Fibroblast of villous mesenchyme (primary cell): ENCODE measurements around the gene PPP2R3A. TPM values are rescaled to one million over a fixed set of nuclear protein-coding genes. Genes with fewer than 3 reads are reported as not detected.

Experiments used
- DNase-seq: peaks from one replicate; pipeline ENCODE4 v3.0.0-alpha.2; 2010; ENCODE audit warnings: low read depth
- H3K4me3 ChIP-seq: 2 replicates; pipeline ENCODE4 v1.5.1; 2011; ENCODE audit warnings: low read depth, mild to moderate bottlenecking, low read length
- CTCF ChIP-seq: IDR thresholded peaks from 2 replicates; pipeline ENCODE4 v1.5.1; 2012; ENCODE audit warnings: low read depth, mild to moderate bottlenecking, low read length; ENCODE audit not compliant: insufficient read depth
- total RNA-seq: library from RNA; depleted of rRNA; stranded (reverse); fragments of >200 nt; gene quantifications from 2 replicates; pipeline ENCODE4 v1.2.3, GENCODE V29; 2012

PPP2R3A gene
- total RNA-seq, 1 donor, result 25.9 TPM

GRCh38 chr3:136044980-136045745 is 79.6 kb downstream of the PPP2R3A start:
- TF ChIP-seq CTCF, result no peak
- no peak overlapping the region for H3K4me3 ChIP-seq
- DNase-seq, result no peak

GRCh38 chr3:136048068-136048467 is 82.5 kb downstream of the PPP2R3A start:
- TF ChIP-seq CTCF, result no peak
- no peak for DNase-seq
- no peak overlapping the region for H3K4me3 ChIP-seq

GRCh38 chr3:136050250-136050649 is 84.7 kb downstream of the PPP2R3A start:
- no peak for TF ChIP-seq CTCF
- no peak overlapping the region for H3K4me3 ChIP-seq
- no peak for DNase-seq

- TF ChIP-seq CTCF, result no peak
- DNase-seq, result peak; percentile 30
- no peak overlapping the region for H3K4me3 ChIP-seq
Measured at GRCh38 chr3:136055491-136055890, 90.0 kb downstream of the PPP2R3A start.

GRCh38 chr3:136067211-136067610 is 101.7 kb downstream of the PPP2R3A start:
- H3K4me3 ChIP-seq, result no peak overlapping the region

GRCh38 chr3:136068708-136069107 is 103.2 kb downstream of the PPP2R3A start:
- no peak for TF ChIP-seq CTCF
- no peak overlapping the region for H3K4me3 ChIP-seq

More at GRCh38 chr3:136067211-136067610, 101.7 kb downstream of the PPP2R3A start:
- DNase-seq, result no peak
- no peak for TF ChIP-seq CTCF

GRCh38 chr3:136069933-136070332 is 104.4 kb downstream of the PPP2R3A start:
- TF ChIP-seq CTCF, result no peak
- DNase-seq, result no peak
- H3K4me3 ChIP-seq, result no peak overlapping the region

More at GRCh38 chr3:136068708-136069107, 103.2 kb downstream of the PPP2R3A start:
- peak; percentile 32 for DNase-seq
